IMR-90 (cell line): ENCODE measurements around the gene ZNF442. TPM values are rescaled to one million over a fixed set of nuclear protein-coding genes. Genes with fewer than 3 reads are reported as not detected.
"Not testable (repeated sequence)": the region's sequence is repeated elsewhere in the genome, so short reads cannot be mapped to it uniquely, and the experiment has no call there.

Experiments
- ATAC-seq: fragments of 200-7000 bp; cut with Tn5 transposase; 2 replicates; pipeline ENCODE4 v1.9.1; 2020; ENCODE audit warnings: low read depth, mild to moderate bottlenecking, moderate library complexity
- BruUV-seq: library from RNA; stranded (reverse); fragments of 400-500 nt; replicated peaks from 2 replicates; lab custom pipeline; 2021; lab: Mats Ljungman, UMichigan
- CTCF ChIA-PET: fragments of 300-600 bp; formaldehyde crosslinking; extraction: SDS; loops from one replicate; lab custom pipeline; 2021; ENCODE audit warnings: antibody characterized with exemption; lab: Yijun Ruan, JAX
- POLR2A ChIA-PET: fragments of 300-600 bp; sonication (Branson Sonifier 250); formaldehyde crosslinking; loops from one replicate; lab custom pipeline; 2022; ENCODE audit warnings: antibody characterized with exemption; ENCODE audit not compliant: unreplicated experiment; lab: Charles Lee
- DNase-seq: peaks from one replicate; pipeline ENCODE4 v3.0.0; 2013
- H2AFZ ChIP-seq: replicated peaks from 2 replicates; pipeline ENCODE3; 2013; ENCODE audit warnings: low read length, mild to moderate bottlenecking; ENCODE audit not compliant: poor library complexity
- H2AK5ac ChIP-seq: 2 replicates; pipeline ENCODE4 v1.6.1; 2013; ENCODE audit warnings: low read depth, low read length, inconsistent platforms
- H2AK9ac ChIP-seq: replicated peaks from 2 replicates; pipeline ENCODE3; 2013; ENCODE audit warnings: mild to moderate bottlenecking, low read depth, low read length, moderate library complexity; ENCODE audit not compliant: poor library complexity
- H2BK120ac ChIP-seq: 2 replicates; pipeline ENCODE4 v1.6.1; 2013; ENCODE audit warnings: low read depth, low read length, inconsistent platforms
- H2BK15ac ChIP-seq: 3 replicates; pipeline ENCODE4 v1.6.1; 2013; ENCODE audit warnings: low read depth, low read length, inconsistent platforms
- H2BK20ac ChIP-seq: 2 replicates; pipeline ENCODE4 v1.6.1; 2013; ENCODE audit warnings: low read depth, mild to moderate bottlenecking, inconsistent platforms, low read length, moderate library complexity
- H2BK5ac ChIP-seq: 2 replicates; pipeline ENCODE4 v1.6.1; 2013; ENCODE audit warnings: mild to moderate bottlenecking, low read depth, low read length, inconsistent platforms; ENCODE audit not compliant: poor library complexity, severe bottlenecking
- H3K14ac ChIP-seq: replicated peaks from 2 replicates; pipeline ENCODE4 v1.6.1; 2013; ENCODE audit warnings: low read depth, low read length, inconsistent platforms
- H3K18ac ChIP-seq: 2 replicates; pipeline ENCODE4 v1.6.1; 2013; ENCODE audit warnings: low read depth, low read length, control low read depth
- H3K23ac ChIP-seq: 2 replicates; pipeline ENCODE4 v1.6.1; 2013; ENCODE audit warnings: low read depth, low read length, inconsistent platforms
- H3K27ac ChIP-seq: 2 replicates; pipeline ENCODE4 v1.5.1; 2013; ENCODE audit warnings: mild to moderate bottlenecking, control low read depth, low read length; ENCODE audit not compliant: insufficient read depth
- H3K27me3 ChIP-seq: 2 replicates; pipeline ENCODE4 v1.6.1; 2013; ENCODE audit warnings: low read length; ENCODE audit not compliant: control insufficient read depth, insufficient read depth
- H3K36me3 ChIP-seq: 2 replicates; pipeline ENCODE4 v1.6.1; 2013; ENCODE audit warnings: low read length, mixed read lengths; ENCODE audit not compliant: control insufficient read depth, insufficient read depth
- H3K4ac ChIP-seq: 2 replicates; pipeline ENCODE4 v1.6.1; 2013; ENCODE audit warnings: low read depth, low read length, inconsistent platforms
- H3K4me1 ChIP-seq: 2 replicates; pipeline ENCODE4 v1.6.1; 2013; ENCODE audit warnings: low read length, mixed read lengths; ENCODE audit not compliant: control insufficient read depth, insufficient read depth
- H3K4me2 ChIP-seq: 2 replicates; pipeline ENCODE4 v1.6.1; 2013; ENCODE audit warnings: low read depth, mild to moderate bottlenecking, control low read depth, low read length, moderate library complexity
- H3K4me3 ChIP-seq: 2 replicates; pipeline ENCODE4 v1.5.1; 2013; ENCODE audit warnings: low read depth, mild to moderate bottlenecking, control low read depth, low read length, moderate library complexity; ENCODE audit not compliant: insufficient read depth
- H3K56ac ChIP-seq: 2 replicates; pipeline ENCODE4 v1.6.1; 2013; ENCODE audit warnings: low read length, inconsistent platforms; ENCODE audit not compliant: insufficient read depth; ENCODE audit errors: extremely low read depth
- H3K79me1 ChIP-seq, 2 experiments: 2 replicates each; pipeline ENCODE4 v1.6.1; 2013; ENCODE audit warnings: low read length in 2 of 2, inconsistent platforms in 1 of 2, low read depth in 1 of 2
- H3K9ac ChIP-seq: 2 replicates; pipeline ENCODE4 v1.6.1; 2013; ENCODE audit warnings: low read depth, low read length, control low read depth
- H3K9me1 ChIP-seq: 2 replicates; pipeline ENCODE4 v1.6.1; 2013; ENCODE audit warnings: low read length, inconsistent platforms; ENCODE audit not compliant: insufficient read depth
- H3K9me3 ChIP-seq: 2 replicates; pipeline ENCODE4 v1.6.1; 2013; ENCODE audit warnings: low read length; ENCODE audit not compliant: control insufficient read depth, insufficient read depth
- H4K20me1 ChIP-seq: 2 replicates; pipeline ENCODE4 v1.6.1; 2013; ENCODE audit warnings: low read length, inconsistent platforms; ENCODE audit not compliant: insufficient read depth
- H4K5ac ChIP-seq: 2 replicates; pipeline ENCODE4 v1.6.1; 2013; ENCODE audit warnings: mild to moderate bottlenecking, low read depth, low read length, control low read depth
- H4K8ac ChIP-seq, 2 experiments: 2 replicates each; pipeline ENCODE4 v1.6.1; 2013; ENCODE audit warnings: low read depth in 2 of 2, low read length in 2 of 2, control low read depth in 1 of 2, inconsistent platforms in 1 of 2
- H4K91ac ChIP-seq: 2 replicates; pipeline ENCODE4 v1.6.1; 2013; ENCODE audit warnings: low read depth, low read length, inconsistent platforms; ENCODE audit not compliant: insufficient read depth
- WGBS, 2 experiments: methylation state at CpG; one replicate each; pipeline versions ENCODE4 v1.1.5 to v1.1.7; 2013; ENCODE audit warnings: missing lambda C conversion rate in 2 of 2; ENCODE audit not compliant: insufficient read length in 1 of 2; ENCODE audit errors: extremely low coverage in 2 of 2; 5-methylcytosine and 5-hydroxymethylcytosine counted together
- dilution Hi-C: fragments of 300-500 bp; cut with HindIII; formaldehyde crosslinking; loops from one replicate; pipeline ENCODE4 v1.14.3; 2018; ENCODE audit warnings: low sequenced_read_pairs; ENCODE audit not compliant: unreplicated experiment
- in situ Hi-C: fragments of 300-500 bp; cut with MboI; formaldehyde crosslinking; loops from 3 replicates; pipeline ENCODE4 v1.14.3; 2019; ENCODE audit warnings: low sequenced_read_pairs, inconsistent platforms, mixed read lengths
- intact Hi-C: fragments of 100-400 bp; cut with micrococcal nuclease; formaldehyde crosslinking; loops from 2 replicates; pipeline ENCODE4 v1.10.0; 2022
- polyA plus RNA-seq, 3 experiments: library from polyadenylated mRNA; depleted of rRNA; stranded (reverse); fragments of >200 nt; gene quantifications; 2 replicates each; pipeline ENCODE4 v1.2.3, GENCODE V29; 2012; ENCODE audit warnings: low replicate concordance in 1 of 3
- total RNA-seq: library from RNA; depleted of rRNA; stranded (reverse); fragments of >200 nt; gene quantifications from 2 replicates; pipeline ENCODE4 v1.2.3, GENCODE V29; 2012

Gene ZNF442
- total and polyA plus RNA-seq, 2 of the 4 experiments (the other 2 are of a cell fraction) = 0.58 to 3.6 TPM

DNA sequence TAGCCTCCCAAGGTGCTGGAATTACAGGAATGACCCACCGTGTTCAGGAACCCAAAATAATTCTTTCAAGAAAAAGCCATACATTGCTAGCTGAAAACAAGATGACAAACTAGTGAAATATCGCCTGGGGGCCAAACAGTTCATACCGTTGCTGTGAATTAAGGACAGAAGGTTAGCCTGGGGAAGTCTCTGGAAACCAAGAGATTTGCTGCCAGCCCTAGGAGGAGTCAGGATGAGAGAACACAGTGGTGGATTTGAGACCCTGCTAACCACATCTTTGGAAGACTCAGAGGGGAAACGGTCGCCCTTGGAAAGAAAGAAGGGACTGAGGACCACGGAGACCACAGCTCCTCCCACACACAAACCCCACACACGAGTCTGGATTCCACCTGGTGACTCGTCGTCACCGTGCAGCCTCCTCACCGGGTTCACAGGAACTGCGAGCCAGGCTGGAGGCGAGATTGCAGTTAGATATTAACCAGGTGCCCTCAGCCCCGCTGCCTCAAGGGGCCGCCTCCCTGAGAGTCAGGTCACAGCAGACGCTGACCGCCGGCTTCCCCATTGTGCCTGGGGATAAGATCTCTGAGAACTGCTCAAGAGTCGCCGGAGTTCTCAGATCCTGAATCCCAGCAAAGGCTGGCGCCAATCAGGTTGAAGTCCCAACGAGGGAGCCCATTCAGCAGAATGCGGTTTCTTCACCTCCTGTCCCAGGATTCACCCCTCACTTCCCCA, 34.6 kb upstream of the ZNF442 start:
- H4K91ac ChIP-seq, H3K23ac ChIP-seq, H3K9me3 ChIP-seq, H2AK9ac ChIP-seq, H2BK20ac ChIP-seq, BruUV-seq, in situ Hi-C loops, H3K56ac ChIP-seq, H2BK5ac ChIP-seq, H2AK5ac ChIP-seq, POLR2A ChIA-PET, H3K14ac ChIP-seq, H4K20me1 ChIP-seq, H3K9me1 ChIP-seq, H2BK120ac ChIP-seq, H3K79me1 ChIP-seq, H3K27me3 ChIP-seq, H2BK15ac ChIP-seq, H4K5ac ChIP-seq, H3K18ac ChIP-seq, CTCF ChIA-PET, H3K4me1 ChIP-seq, H3K4ac ChIP-seq, H3K36me3 ChIP-seq, dilution Hi-C loops: not testable (repeated sequence)
- intact Hi-C loops = loop anchor here (5.0 kb wide), 1 partner anchor 42 kb away; the partner anchor contains the start of gene ZNF443
- Histone ChIP-seq H3K4me3 (peak overlapping the region; percentile 97), H3K9ac (peak overlapping the region; percentile 66), H2AFZ (peak overlapping the region; percentile 94), H3K4me2 (peak overlapping the region; percentile 99), H3K27ac (peak overlapping the region; percentile 54), H4K8ac (peak overlapping the region in 1 of 2 experiments; percentile 11; a peak in 1 of 4 replicates)
- 0% methylated on average over 3 of the region's 23 CpGs; no CpG with 5 or more reads in 1 of the 2 experiments for WGBS, 2 experiments
- DNase-seq (peak; percentile 5), ATAC-seq (peak; percentile 21)

DNA sequence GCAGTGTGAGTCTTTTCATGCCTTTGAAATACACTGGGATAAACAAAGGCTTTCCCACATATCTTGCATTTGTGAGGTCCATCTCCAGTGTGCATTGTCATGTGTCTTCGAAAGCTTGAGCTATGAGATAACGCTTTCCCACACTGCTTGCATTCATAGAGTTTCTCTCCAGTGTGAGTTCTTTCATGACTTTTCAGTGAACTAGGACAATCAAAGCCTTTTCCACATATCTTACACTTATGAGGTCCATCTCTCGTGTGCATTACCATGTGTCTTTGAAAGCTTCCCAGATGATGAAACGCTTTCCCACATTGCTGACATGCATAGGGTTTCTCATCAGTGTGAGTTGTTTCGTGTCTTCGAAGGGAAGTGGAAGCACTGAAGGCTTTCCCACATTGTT, 25.7 kb upstream of the ZNF442 start:
- H2BK5ac ChIP-seq, CTCF ChIA-PET, H4K8ac ChIP-seq, H3K4ac ChIP-seq, H2BK15ac ChIP-seq, H2BK20ac ChIP-seq, intact Hi-C loops, H3K56ac ChIP-seq, H3K79me1 ChIP-seq, H3K23ac ChIP-seq, BruUV-seq, POLR2A ChIA-PET, H3K36me3 ChIP-seq, H2BK120ac ChIP-seq, in situ Hi-C loops, H3K4me3 ChIP-seq, H3K4me1 ChIP-seq, H3K9me1 ChIP-seq, H3K27me3 ChIP-seq, H4K20me1 ChIP-seq, H3K9ac ChIP-seq, H3K18ac ChIP-seq, DNase-seq, ATAC-seq, H3K27ac ChIP-seq, H2AK5ac ChIP-seq, H3K14ac ChIP-seq, H4K91ac ChIP-seq, H3K4me2 ChIP-seq, H2AK9ac ChIP-seq, H2AFZ ChIP-seq, dilution Hi-C loops, H4K5ac ChIP-seq: not testable (repeated sequence)
- H3K9me3 ChIP-seq = peaks cover 12% of the 10 kb centered on the region
- 100% methylated on average over 1 of the region's 6 CpGs; no CpG with 5 or more reads in 1 of the 2 experiments for WGBS, 2 experiments
